ENCODE data around the gene SLC22A3. TPM values are rescaled to one million over a fixed set of nuclear protein-coding genes. Genes with fewer than 3 reads are reported as not detected.

SLC22A3 gene
- total RNA-seq, 4 donors from 2014 or later: 16.1 to 39.2 (median 28.1) TPM

GRCh38 chr6:160437154-160437553, 89.0 kb downstream of the SLC22A3 start:
- intact Hi-C loops (cut with DNase I; ENCODE audit: low total_unique reads): no loop called here
- Histone ChIP-seq H3K4me1 (peaks cover 0 to under 1% of the 10 kb centered on the region in 2 donors), H3K27ac (no peak overlapping the region), H3K4me3 (no peak overlapping the region), H3K36me3 (no peaks in the 10 kb centered on the region), H3K27me3 (no peaks in the 10 kb centered on the region), H3K9me3 (no peaks in the 10 kb centered on the region)
- no peak for TF ChIP-seq POLR2A (IDR thresholded peaks at IDR 0.05)
- TF ChIP-seq, protein P1, sequence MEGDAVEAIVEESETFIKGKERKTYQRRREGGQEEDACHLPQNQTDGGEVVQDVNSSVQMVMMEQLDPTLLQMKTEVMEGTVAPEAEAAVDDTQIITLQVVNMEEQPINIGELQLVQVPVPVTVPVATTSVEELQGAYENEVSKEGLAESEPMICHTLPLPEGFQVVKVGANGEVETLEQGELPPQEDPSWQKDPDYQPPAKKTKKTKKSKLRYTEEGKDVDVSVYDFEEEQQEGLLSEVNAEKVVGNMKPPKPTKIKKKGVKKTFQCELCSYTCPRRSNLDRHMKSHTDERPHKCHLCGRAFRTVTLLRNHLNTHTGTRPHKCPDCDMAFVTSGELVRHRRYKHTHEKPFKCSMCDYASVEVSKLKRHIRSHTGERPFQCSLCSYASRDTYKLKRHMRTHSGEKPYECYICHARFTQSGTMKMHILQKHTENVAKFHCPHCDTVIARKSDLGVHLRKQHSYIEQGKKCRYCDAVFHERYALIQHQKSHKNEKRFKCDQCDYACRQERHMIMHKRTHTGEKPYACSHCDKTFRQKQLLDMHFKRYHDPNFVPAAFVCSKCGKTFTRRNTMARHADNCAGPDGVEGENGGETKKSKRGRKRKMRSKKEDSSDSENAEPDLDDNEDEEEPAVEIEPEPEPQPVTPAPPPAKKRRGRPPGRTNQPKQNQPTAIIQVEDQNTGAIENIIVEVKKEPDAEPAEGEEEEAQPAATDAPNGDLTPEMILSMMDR (IDR thresholded peaks at IDR 0.05): no peak
- DNase-seq: no peak

- no peak for TF ChIP-seq POLR2A (IDR thresholded peaks at IDR 0.05)
- TF ChIP-seq, protein P1 (IDR thresholded peaks at IDR 0.05): no peak
- intact Hi-C loops (cut with DNase I; ENCODE audit: low total_unique reads): no loop called here
- H3K9me3 ChIP-seq: no peaks in the 10 kb centered on the region
- H3K36me3 ChIP-seq: no peaks in the 10 kb centered on the region
- no peaks in the 10 kb centered on the region for H3K4me1 ChIP-seq
- DNase-seq: no peak
- H3K4me3 ChIP-seq: no peak overlapping the region
- no peak overlapping the region for H3K27ac ChIP-seq
- H3K27me3 ChIP-seq: no peaks in the 10 kb centered on the region
Observed at GRCh38 chr6:160437775-160438174, 89.6 kb downstream of the SLC22A3 start.

DNA sequence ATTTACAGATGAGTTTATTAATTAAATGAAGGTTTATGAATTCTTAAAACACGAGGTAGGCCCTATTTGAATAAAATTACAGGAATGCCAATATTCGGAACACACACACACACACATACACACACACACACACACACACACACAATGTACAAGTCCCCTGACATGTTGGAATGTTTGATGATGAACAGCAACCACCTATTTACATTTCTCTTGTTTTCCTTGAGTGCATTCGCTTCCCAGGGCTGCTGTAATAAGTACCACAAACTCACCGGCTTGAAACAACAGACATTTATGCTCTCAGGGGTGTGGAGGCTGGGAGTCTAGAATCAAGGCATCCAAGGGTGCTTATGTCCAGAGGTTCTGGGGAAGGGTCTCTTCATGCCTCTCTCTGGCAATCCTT, 90.3 kb downstream of the SLC22A3 start:
- DNase-seq: no peak
- Histone ChIP-seq H3K4me1 (no peaks in the 10 kb centered on the region), H3K4me3 (no peak overlapping the region), H3K27me3 (no peaks in the 10 kb centered on the region), H3K36me3 (no peaks in the 10 kb centered on the region), H3K27ac (no peak overlapping the region), H3K9me3 (no peaks in the 10 kb centered on the region)
- TF ChIP-seq POLR2A (IDR thresholded peaks at IDR 0.05): no peak
- TF ChIP-seq, protein P1 (IDR thresholded peaks at IDR 0.05): no peak
- intact Hi-C loops (cut with DNase I; ENCODE audit: low total_unique reads): no loop called here

- TF ChIP-seq POLR2A (IDR thresholded peaks at IDR 0.05): no peak
- TF ChIP-seq, protein P1 (IDR thresholded peaks at IDR 0.05): no peak
- DNase-seq: no peak
- Histone ChIP-seq H3K4me3 (no peak overlapping the region), H3K36me3 (no peaks in the 10 kb centered on the region), H3K4me1 (no peaks in the 10 kb centered on the region), H3K27me3 (no peaks in the 10 kb centered on the region), H3K9me3 (no peaks in the 10 kb centered on the region), H3K27ac (no peak overlapping the region)
- intact Hi-C loops (cut with DNase I; ENCODE audit: low total_unique reads): no loop called here
Observed at GRCh38 chr6:160439751-160440150, 91.6 kb downstream of the SLC22A3 start.

DNA sequence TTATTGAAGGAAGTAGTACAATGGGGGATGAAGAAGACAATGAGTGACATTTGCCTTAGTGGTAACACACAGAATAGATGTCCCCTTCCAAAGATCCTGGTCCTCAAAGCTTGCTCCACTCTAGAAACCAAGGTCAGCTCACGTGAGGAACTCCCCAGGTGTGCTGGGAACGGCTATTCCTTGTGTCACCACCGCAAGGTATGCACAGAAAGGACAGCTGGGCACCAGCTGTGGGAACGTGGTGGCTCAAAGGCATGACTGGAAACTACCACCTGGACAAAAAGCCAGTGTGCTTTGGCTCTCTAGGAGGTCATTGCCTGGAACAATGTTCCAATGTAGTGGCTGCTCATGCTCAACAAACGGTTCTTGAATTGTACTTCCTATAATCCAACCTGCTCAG, 94.0 kb downstream of the SLC22A3 start:
- no peaks in the 10 kb centered on the region for H3K9me3 ChIP-seq
- no peak overlapping the region for H3K4me3 ChIP-seq
- no peaks in the 10 kb centered on the region for H3K36me3 ChIP-seq
- no peak overlapping the region for H3K27ac ChIP-seq
- TF ChIP-seq, protein P1 (IDR thresholded peaks at IDR 0.05): no peak
- TF ChIP-seq POLR2A (IDR thresholded peaks at IDR 0.05): no peak
- DNase-seq: no peak
- H3K4me1 ChIP-seq: no peaks in the 10 kb centered on the region
- H3K27me3 ChIP-seq: no peaks in the 10 kb centered on the region
- intact Hi-C loops (cut with DNase I; ENCODE audit: low total_unique reads): no loop called here

Data from uterus (tissue), 4 donors.